ENCODE results near the gene CDHR3.
"Not testable (repeated sequence)": the region's sequence is repeated elsewhere in the genome, so short reads cannot be mapped to it uniquely, and the experiment has no call there.

CDHR3 gene

DNA sequence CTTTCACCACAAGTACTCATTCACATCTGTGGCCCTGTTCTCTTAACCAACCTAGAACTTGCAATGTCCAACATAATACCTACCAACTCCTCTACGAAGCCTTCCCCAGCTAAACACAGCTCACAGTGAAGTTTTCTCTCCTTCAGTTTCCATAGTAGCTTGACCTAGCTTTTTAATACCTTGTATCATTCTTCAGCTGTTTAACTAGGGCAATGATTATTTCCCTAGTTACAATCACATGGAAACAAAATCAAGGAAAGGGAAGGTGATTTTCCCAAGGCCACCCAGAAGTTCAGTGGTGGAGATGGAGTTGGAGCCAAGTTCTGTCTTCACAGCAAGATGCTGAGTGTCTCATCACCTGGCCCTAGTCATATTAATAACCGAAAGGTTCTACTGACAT is 16.3 kb downstream of the CDHR3 start:
- Histone ChIP-seq H3K9ac (ENCODE audit: low read length) (no peak overlapping the region), H3K36me3 (replicated peaks; ENCODE audit: insufficient read depth, low read length) (no peaks in the 10 kb centered on the region), H3K9me2 (replicated peaks; ENCODE audit: insufficient read depth, low read length) (no peaks in the 10 kb centered on the region), H3K4me3 (ENCODE audit: low read length) (no peak overlapping the region), H3K4me1 (ENCODE audit: low read length) (no peaks in the 10 kb centered on the region), H3F3A (ENCODE audit: insufficient read depth, low read length) (no peaks in the 10 kb centered on the region), H3K27ac (ENCODE audit: low read length) (no peak overlapping the region), H3K9me3 (replicated peaks; ENCODE audit: insufficient read depth, low read length) (no peaks in the 10 kb centered on the region), H3K4me2 (ENCODE audit: low read depth, low read length) (no peak overlapping the region), H4K20me1 (ENCODE audit: insufficient read depth, low read length) (no peaks in the 10 kb centered on the region), H3K79me2 (ENCODE audit: low read length) (no peaks in the 10 kb centered on the region), H3K27me3 (replicated peaks; ENCODE audit: insufficient read depth, low read length) (no peaks in the 10 kb centered on the region), H2AFZ (ENCODE audit: low read length) (no peak overlapping the region)
- TF ChIP-seq EZH2 (optimal IDR thresholded peaks at IDR 0.05; ENCODE audit: low read depth, low read length) (no peak), EZH2phosphoT487 (IDR thresholded peaks at IDR 0.05; ENCODE audit: low read length) (no peak)
- TF ChIP-seq, protein P1, sequence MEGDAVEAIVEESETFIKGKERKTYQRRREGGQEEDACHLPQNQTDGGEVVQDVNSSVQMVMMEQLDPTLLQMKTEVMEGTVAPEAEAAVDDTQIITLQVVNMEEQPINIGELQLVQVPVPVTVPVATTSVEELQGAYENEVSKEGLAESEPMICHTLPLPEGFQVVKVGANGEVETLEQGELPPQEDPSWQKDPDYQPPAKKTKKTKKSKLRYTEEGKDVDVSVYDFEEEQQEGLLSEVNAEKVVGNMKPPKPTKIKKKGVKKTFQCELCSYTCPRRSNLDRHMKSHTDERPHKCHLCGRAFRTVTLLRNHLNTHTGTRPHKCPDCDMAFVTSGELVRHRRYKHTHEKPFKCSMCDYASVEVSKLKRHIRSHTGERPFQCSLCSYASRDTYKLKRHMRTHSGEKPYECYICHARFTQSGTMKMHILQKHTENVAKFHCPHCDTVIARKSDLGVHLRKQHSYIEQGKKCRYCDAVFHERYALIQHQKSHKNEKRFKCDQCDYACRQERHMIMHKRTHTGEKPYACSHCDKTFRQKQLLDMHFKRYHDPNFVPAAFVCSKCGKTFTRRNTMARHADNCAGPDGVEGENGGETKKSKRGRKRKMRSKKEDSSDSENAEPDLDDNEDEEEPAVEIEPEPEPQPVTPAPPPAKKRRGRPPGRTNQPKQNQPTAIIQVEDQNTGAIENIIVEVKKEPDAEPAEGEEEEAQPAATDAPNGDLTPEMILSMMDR (IDR thresholded peaks at IDR 0.05; ENCODE audit: low read length), result no peak
- DNase-seq, result no peak

DNA sequence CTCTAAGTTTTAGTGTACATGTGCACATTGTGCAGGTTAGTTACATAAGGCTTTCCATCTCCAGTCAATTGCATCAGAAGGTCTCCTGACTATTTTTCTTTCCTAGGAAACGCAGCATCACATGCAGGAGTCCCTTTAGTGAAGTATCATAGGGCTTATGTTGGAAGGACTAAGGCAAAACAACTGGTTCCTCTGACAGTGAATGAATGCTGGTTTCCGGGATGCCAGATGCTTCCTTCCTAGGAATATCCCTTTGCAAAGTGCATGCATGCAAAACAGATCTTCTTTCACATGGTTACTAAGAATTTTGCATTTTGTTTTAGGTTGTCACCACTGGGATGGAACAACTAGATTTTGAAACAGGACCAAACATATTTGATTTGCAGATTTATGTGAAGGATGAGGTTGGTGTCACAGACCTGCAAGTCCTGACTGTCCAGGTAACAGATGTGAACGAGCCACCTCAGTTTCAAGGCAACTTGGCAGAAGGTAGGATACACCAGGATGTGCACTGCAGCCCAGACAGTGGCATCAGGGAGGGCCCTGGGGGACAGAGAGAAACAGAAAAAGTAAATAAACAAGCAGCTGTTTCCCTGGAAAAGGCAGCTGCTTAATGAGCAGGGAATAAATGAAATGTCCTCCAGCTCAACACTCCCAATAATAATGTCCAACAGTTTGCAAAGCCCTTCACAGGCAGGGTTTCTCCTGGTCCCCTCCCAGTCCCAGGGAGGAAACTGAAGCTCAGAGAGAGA is 17.8 kb downstream of the CDHR3 start:
- Histone ChIP-seq H3K79me2 (ENCODE audit: low read length) (no peaks in the 10 kb centered on the region), H4K20me1 (ENCODE audit: insufficient read depth, low read length) (no peaks in the 10 kb centered on the region), H3K9me2 (replicated peaks; ENCODE audit: insufficient read depth, low read length) (no peaks in the 10 kb centered on the region), H3K4me3 (ENCODE audit: low read length) (no peak overlapping the region), H3K36me3 (replicated peaks; ENCODE audit: insufficient read depth, low read length) (no peaks in the 10 kb centered on the region), H3K9me3 (replicated peaks; ENCODE audit: insufficient read depth, low read length) (no peaks in the 10 kb centered on the region), H3K4me2 (ENCODE audit: low read depth, low read length) (no peak overlapping the region), H2AFZ (ENCODE audit: low read length) (no peak overlapping the region), H3F3A (ENCODE audit: insufficient read depth, low read length) (no peaks in the 10 kb centered on the region), H3K27me3 (replicated peaks; ENCODE audit: insufficient read depth, low read length) (no peaks in the 10 kb centered on the region), H3K9ac (ENCODE audit: low read length) (no peak overlapping the region), H3K27ac (ENCODE audit: low read length) (no peak overlapping the region), H3K4me1 (ENCODE audit: low read length) (no peaks in the 10 kb centered on the region)
- no peak for DNase-seq
- TF ChIP-seq, protein P1 (IDR thresholded peaks at IDR 0.05; ENCODE audit: low read length), result no peak
- TF ChIP-seq EZH2 (optimal IDR thresholded peaks at IDR 0.05; ENCODE audit: low read depth, low read length), result no peak
- TF ChIP-seq EZH2phosphoT487 (IDR thresholded peaks at IDR 0.05; ENCODE audit: low read length), result no peak

DNA sequence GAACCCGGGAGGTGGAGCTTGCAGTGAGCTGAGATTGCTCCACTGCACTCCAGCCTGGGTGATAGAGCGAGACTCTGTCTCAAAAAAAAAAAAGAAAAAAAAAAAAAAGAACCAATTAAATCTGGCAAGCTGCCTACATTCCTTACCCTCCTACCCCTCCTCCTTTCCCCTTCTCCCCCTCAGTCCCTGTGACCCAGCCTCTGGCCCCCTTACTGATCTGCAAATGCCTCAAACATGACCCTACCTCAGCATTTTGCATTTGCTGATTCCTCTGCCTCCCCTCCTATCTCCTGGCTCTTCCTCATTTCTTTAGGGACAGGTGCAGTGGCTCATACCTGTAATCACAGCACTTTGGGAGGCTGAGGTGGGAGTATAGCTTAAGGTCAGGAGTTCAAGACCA is 19.3 kb downstream of the CDHR3 start:
- H3K4me1 ChIP-seq (ENCODE audit: low read length), result no peaks in the 10 kb centered on the region
- no peak overlapping the region for H3K9ac ChIP-seq (ENCODE audit: low read length)
- no peaks in the 10 kb centered on the region for H4K20me1 ChIP-seq (ENCODE audit: insufficient read depth, low read length)
- no peak overlapping the region for H3K27ac ChIP-seq (ENCODE audit: low read length)
- H3K9me3 ChIP-seq (replicated peaks; ENCODE audit: insufficient read depth, low read length), result no peaks in the 10 kb centered on the region
- H3K79me2 ChIP-seq (ENCODE audit: low read length), result no peaks in the 10 kb centered on the region
- H3K27me3 ChIP-seq (replicated peaks; ENCODE audit: insufficient read depth, low read length), result no peaks in the 10 kb centered on the region
- no peaks in the 10 kb centered on the region for H3K36me3 ChIP-seq (replicated peaks; ENCODE audit: insufficient read depth, low read length)
- H3K4me2 ChIP-seq (ENCODE audit: low read depth, low read length), result no peak overlapping the region
- H3K9me2 ChIP-seq (replicated peaks; ENCODE audit: insufficient read depth, low read length), result no peaks in the 10 kb centered on the region
- DNase-seq, result no peak
- TF ChIP-seq EZH2 (optimal IDR thresholded peaks at IDR 0.05; ENCODE audit: low read depth, low read length) (no peak), EZH2phosphoT487 (IDR thresholded peaks at IDR 0.05; ENCODE audit: low read length) (no peak)
- TF ChIP-seq, protein P1 (IDR thresholded peaks at IDR 0.05; ENCODE audit: low read length), result no peak
- H2AFZ ChIP-seq (ENCODE audit: low read length), result no peak overlapping the region
- H3K4me3 ChIP-seq (ENCODE audit: low read length), result no peak overlapping the region
- H3F3A ChIP-seq (ENCODE audit: insufficient read depth, low read length), result no peaks in the 10 kb centered on the region

DNA sequence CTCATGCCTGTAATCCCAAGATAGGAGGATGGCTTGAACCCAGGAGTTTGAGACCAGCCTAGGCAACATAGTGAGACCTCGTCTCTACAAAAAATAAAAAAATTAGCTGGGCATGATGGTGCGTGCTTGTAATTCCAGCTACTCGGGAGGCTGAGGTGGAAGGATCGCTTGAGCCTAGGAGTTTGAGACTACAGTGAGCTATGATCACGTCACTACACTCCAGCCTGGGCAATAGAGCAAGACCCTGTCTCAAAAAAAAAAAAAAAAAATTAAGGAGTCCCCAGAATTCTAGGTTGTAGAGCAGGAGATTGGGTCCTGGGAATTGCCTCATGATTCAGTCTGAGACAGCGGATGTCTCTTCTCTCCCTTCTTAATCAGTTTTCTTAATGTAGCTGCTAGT is 21.7 kb downstream of the CDHR3 start:
- H3K4me3 ChIP-seq (ENCODE audit: low read length); H3K4me2 ChIP-seq (ENCODE audit: low read depth, low read length); H3K27me3 ChIP-seq (replicated peaks; ENCODE audit: insufficient read depth, low read length): not testable (repeated sequence)

More for the DNA sequence above, 21.7 kb downstream of the CDHR3 start:
- not testable (repeated sequence) for H4K20me1 ChIP-seq (ENCODE audit: insufficient read depth, low read length); H3K27ac ChIP-seq (ENCODE audit: low read length); H3K4me1 ChIP-seq (ENCODE audit: low read length); H3K9me3 ChIP-seq (replicated peaks; ENCODE audit: insufficient read depth, low read length); H3K36me3 ChIP-seq (replicated peaks; ENCODE audit: insufficient read depth, low read length); DNase-seq; H2AFZ ChIP-seq (ENCODE audit: low read length); H3K9me2 ChIP-seq (replicated peaks; ENCODE audit: insufficient read depth, low read length); H3K9ac ChIP-seq (ENCODE audit: low read length); H3F3A ChIP-seq (ENCODE audit: insufficient read depth, low read length); H3K79me2 ChIP-seq (ENCODE audit: low read length)
